ENCODE measurements around the gene FSD1. TPM values are rescaled to one million over a fixed set of nuclear protein-coding genes. Genes with fewer than 3 reads are reported as not detected.

Gene FSD1
- total RNA-seq, 1 donor = 1.1 TPM

DNA sequence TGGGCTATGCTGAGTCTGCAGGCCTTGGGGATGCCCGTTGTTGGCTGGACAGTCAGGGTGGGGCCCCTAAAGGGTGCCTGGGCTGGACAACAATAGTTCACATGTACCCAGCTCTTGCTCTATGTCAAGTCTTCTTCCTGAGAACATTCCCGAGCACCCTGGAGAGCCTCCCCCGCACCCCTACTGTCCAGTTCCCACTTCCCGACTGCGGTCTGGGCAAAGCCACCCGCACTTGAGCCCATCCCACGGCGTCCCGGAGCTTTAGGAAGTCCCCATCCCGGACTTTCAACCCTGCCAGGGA, 37.9 kb downstream of the FSD1 start:
- peak; percentile 47 for DNase-seq (ENCODE audit: insufficient read length, low spot score, missing footprints)
- H3K4me1 ChIP-seq (ENCODE audit: insufficient read depth, low read length) = peaks cover 21% of the 10 kb centered on the region
- peak overlapping the region; percentile 68 for H3K27ac ChIP-seq (ENCODE audit: low read depth, low read length)
- peak overlapping the region; percentile 91 for H3K4me3 ChIP-seq (ENCODE audit: insufficient read depth, low read length)
- no peaks in the 10 kb centered on the region for H3K36me3 ChIP-seq (ENCODE audit: insufficient read depth, low read length)
- no peaks in the 10 kb centered on the region for H3K79me2 ChIP-seq (ENCODE audit: insufficient read depth, low read length)
- peak overlapping the region; percentile 100 for H3K4me2 ChIP-seq (ENCODE audit: insufficient read depth, low read length)
- peak overlapping the region; percentile 90 for H2AFZ ChIP-seq (ENCODE audit: low read length)
- TF ChIP-seq, protein P1, sequence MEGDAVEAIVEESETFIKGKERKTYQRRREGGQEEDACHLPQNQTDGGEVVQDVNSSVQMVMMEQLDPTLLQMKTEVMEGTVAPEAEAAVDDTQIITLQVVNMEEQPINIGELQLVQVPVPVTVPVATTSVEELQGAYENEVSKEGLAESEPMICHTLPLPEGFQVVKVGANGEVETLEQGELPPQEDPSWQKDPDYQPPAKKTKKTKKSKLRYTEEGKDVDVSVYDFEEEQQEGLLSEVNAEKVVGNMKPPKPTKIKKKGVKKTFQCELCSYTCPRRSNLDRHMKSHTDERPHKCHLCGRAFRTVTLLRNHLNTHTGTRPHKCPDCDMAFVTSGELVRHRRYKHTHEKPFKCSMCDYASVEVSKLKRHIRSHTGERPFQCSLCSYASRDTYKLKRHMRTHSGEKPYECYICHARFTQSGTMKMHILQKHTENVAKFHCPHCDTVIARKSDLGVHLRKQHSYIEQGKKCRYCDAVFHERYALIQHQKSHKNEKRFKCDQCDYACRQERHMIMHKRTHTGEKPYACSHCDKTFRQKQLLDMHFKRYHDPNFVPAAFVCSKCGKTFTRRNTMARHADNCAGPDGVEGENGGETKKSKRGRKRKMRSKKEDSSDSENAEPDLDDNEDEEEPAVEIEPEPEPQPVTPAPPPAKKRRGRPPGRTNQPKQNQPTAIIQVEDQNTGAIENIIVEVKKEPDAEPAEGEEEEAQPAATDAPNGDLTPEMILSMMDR (IDR thresholded peaks at IDR 0.05; ENCODE audit: extremely low read depth, low read depth, low read length) = no peak
- no peaks in the 10 kb centered on the region for H3K27me3 ChIP-seq (ENCODE audit: insufficient read depth, low read length)
- H3K9me3 ChIP-seq (ENCODE audit: low read depth, low read length) = no peaks in the 10 kb centered on the region
- no peaks in the 10 kb centered on the region for H4K20me1 ChIP-seq (ENCODE audit: insufficient read depth, low read length)

DNA sequence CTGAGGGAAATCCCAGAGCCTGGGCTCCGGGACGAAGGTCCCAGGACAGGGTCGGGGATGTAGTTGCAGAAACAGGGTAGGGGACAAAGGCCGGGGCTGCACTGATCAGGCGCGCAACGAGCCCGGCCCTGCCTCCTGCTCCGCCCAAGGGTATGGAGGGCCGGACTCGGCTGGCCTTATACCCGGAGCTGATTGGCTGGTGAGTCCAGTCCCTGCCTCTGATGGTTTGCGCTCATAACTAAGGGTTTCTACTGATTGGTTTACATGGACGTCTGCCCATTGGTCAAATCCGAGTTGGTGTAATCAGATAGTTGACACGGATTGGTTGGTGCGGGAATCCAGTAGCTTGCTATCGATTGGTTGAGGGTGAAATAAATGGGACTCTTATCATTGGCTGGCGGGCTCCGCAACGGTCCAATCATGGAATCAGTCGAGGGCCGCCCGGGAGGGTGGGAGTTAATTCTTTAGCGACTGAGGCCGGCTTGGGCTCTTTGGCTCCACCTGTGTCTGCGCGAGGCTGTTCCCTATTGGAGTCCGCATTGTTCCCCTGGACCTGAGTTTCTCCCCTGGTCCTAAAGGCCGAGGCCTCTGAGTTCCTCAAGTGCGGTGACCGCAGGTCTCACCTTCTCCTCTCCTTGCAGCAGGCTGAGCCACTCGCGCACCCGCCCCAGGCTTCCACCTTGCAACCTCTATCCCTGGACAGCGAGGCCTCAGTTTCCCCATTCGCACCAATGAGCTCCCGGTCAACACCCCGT, 38.4 kb downstream of the FSD1 start:
- Histone ChIP-seq H3K4me2 (ENCODE audit: insufficient read depth, low read length) (peak overlapping the region; percentile 100), H2AFZ (ENCODE audit: low read length) (peak overlapping the region; percentile 99), H3K9me3 (ENCODE audit: low read depth, low read length) (no peaks in the 10 kb centered on the region), H3K27ac (ENCODE audit: low read depth, low read length) (peak overlapping the region; percentile 70), H4K20me1 (ENCODE audit: insufficient read depth, low read length) (no peaks in the 10 kb centered on the region), H3K4me3 (ENCODE audit: insufficient read depth, low read length) (peak overlapping the region; percentile 91), H3K79me2 (ENCODE audit: insufficient read depth, low read length) (no peaks in the 10 kb centered on the region), H3K27me3 (ENCODE audit: insufficient read depth, low read length) (no peaks in the 10 kb centered on the region), H3K36me3 (ENCODE audit: insufficient read depth, low read length) (peaks cover 2% of the 10 kb centered on the region), H3K4me1 (ENCODE audit: insufficient read depth, low read length) (peaks cover 20% of the 10 kb centered on the region)
- TF ChIP-seq, protein P1 (IDR thresholded peaks at IDR 0.05; ENCODE audit: extremely low read depth, low read depth, low read length) = peak; percentile 28
- DNase-seq (ENCODE audit: insufficient read length, low spot score, missing footprints) = peak; percentile 99

DNA sequence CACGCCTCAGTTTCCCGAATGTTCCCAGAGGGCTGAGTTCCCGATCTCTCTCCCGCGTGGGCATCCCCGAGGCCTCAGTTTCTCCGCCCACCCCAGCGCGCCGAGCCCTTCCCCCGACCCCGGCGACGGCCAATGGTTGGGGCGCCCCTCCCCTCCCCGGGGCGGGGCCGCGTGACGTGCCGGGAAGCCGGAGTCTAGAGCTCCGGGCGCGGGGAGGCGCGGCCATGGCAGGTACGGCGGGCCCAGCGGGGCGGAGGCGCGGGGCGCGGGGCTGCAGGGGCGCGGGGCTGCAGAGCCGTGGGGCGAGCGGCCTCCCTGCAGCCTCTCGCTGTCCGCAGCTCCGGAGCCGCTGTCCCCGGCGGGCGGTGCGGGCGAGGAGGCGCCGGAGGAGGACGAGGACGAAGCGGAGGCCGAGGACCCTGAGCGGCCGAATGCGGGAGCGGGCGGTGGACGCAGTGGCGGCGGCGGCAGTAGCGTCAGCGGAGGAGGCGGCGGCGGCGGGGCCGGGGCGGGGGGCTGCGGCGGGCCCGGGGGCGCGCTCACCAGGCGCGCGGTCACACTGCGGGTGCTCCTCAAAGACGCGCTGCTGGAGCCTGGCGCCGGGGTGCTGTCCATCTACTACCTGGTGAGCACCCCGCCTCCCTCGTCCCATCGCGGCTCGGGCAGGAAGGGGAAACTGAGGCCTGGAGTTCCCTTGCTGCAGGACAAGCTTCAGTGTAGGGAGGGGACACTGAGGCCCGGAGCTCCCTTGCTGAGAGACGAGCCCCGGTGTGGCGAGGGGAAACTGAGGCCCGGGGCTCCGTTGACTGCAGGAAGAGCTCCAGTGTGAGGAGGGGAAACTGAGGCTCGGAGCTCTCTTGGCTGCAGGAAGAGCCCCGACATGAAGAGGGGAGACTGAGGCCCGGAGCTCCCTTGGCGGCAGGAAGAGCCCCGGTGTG, 39.2 kb downstream of the FSD1 start, which contains the start of gene MPND:
MPND (plus strand) TSS at position 193 of the 938 bp plus-strand sequence; CDS start at position 225, 32 bp downstream.
- H3K79me2 ChIP-seq (ENCODE audit: insufficient read depth, low read length) = no peaks in the 10 kb centered on the region
- TF ChIP-seq, protein P1 (IDR thresholded peaks at IDR 0.05; ENCODE audit: extremely low read depth, low read depth, low read length) = no peak
- no peaks in the 10 kb centered on the region for H4K20me1 ChIP-seq (ENCODE audit: insufficient read depth, low read length)
- peak within 1 kb of the TSS; percentile 99 for H2AFZ ChIP-seq (ENCODE audit: low read length)
- peaks cover 2% of the 10 kb centered on the region for H3K36me3 ChIP-seq (ENCODE audit: insufficient read depth, low read length)
- H3K4me2 ChIP-seq (ENCODE audit: insufficient read depth, low read length) = peak within 1 kb of the TSS; percentile 100
- no peaks in the 10 kb centered on the region for H3K9me3 ChIP-seq (ENCODE audit: low read depth, low read length)
- H3K27ac ChIP-seq (ENCODE audit: low read depth, low read length) = peak within 1 kb of the TSS; percentile 70
- peak; percentile 98 for DNase-seq (ENCODE audit: insufficient read length, low spot score, missing footprints)
- peaks cover 15% of the 10 kb centered on the region for H3K4me1 ChIP-seq (ENCODE audit: insufficient read depth, low read length)
- H3K27me3 ChIP-seq (ENCODE audit: insufficient read depth, low read length) = no peaks in the 10 kb centered on the region
- H3K4me3 ChIP-seq (ENCODE audit: insufficient read depth, low read length) = peak within 1 kb of the TSS; percentile 91
